ENCODE measurements around the gene ZMYND8.

DNA sequence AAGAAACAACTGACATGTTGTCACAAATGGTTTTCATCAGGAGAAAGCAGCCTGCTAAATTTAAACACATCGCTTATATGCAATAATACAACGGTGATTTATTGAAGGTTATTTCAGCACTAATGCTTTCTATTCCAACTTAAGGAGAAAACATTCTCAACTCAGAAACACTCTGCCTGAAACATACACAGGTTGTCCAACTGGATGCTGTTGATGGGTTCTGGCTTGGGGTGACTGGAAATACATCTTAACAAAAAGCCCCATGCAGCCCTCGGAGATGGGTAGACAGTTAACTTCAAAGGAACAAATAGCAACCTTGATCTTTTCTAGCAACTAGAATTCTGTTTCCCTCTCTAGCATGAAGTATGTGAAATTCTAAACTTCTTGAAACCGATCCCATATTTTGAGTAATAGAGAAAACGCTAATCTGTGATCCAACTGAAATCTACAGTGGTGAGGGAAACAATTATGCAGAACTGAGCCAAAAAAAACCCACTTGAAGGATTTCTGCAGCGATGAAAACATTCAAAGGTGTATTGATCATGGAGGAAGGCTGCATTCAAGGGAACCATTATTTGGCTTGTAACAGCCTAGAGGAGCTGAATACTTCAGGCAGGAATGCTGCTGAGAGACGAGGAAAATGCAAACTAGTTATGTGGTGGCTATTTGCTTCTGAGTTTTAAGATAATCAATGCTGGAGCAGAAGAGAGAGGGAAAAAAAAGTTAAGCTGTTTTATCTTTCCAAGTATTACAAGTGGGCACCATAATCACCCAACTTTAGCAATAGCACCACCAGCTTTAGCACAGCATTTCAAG lies 6.9 kb downstream of the ZMYND8 start:
- TF ChIP-seq, protein P1, sequence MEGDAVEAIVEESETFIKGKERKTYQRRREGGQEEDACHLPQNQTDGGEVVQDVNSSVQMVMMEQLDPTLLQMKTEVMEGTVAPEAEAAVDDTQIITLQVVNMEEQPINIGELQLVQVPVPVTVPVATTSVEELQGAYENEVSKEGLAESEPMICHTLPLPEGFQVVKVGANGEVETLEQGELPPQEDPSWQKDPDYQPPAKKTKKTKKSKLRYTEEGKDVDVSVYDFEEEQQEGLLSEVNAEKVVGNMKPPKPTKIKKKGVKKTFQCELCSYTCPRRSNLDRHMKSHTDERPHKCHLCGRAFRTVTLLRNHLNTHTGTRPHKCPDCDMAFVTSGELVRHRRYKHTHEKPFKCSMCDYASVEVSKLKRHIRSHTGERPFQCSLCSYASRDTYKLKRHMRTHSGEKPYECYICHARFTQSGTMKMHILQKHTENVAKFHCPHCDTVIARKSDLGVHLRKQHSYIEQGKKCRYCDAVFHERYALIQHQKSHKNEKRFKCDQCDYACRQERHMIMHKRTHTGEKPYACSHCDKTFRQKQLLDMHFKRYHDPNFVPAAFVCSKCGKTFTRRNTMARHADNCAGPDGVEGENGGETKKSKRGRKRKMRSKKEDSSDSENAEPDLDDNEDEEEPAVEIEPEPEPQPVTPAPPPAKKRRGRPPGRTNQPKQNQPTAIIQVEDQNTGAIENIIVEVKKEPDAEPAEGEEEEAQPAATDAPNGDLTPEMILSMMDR (IDR thresholded peaks at IDR 0.05; ENCODE audit: control extremely low read depth in 1 of 3, insufficient read depth in 1 of 3, low read depth in 1 of 3, low read length in 3 of 3): no peak
- TF ChIP-seq POLR2A (IDR thresholded peaks at IDR 0.05; ENCODE audit: control extremely low read depth in 1 of 2, low read depth in 2 of 2, low read length in 2 of 2) (no peak), BACH1 (IDR thresholded peaks at IDR 0.05; ENCODE audit: low read length) (no peak), TBP (IDR thresholded peaks at IDR 0.05; ENCODE audit: low read depth, low read length) (no peak), SP4 (IDR thresholded peaks at IDR 0.05; ENCODE audit: low read length) (no peak), TAF1 (IDR thresholded peaks at IDR 0.05; ENCODE audit: low read depth, low read length) (no peak), EZH2 (IDR thresholded peaks at IDR 0.05; ENCODE audit: low read depth, low read length, severe bottlenecking) (no peak), HDAC6 (IDR thresholded peaks at IDR 0.05; ENCODE audit: low read depth, low read length) (no peak)

Measured in H1 (cell line).